Endodermal cell (in vitro differentiated cells): Measurements from ENCODE around the gene PRDM15. TPM values are rescaled to one million over a fixed set of nuclear protein-coding genes. Genes with fewer than 3 reads are reported as not detected.

Source experiments
- DNase-seq: peaks from one replicate; pipeline ENCODE4 v3.0.0-alpha.2; 2017
- H3K27ac ChIP-seq: 2 replicates; pipeline ENCODE4 v1.5.1; 2013; ENCODE audit warnings: mild to moderate bottlenecking, low read depth, low read length, moderate library complexity
- H3K27me3 ChIP-seq: 2 replicates; pipeline ENCODE4 v1.6.1; 2013; ENCODE audit warnings: mild to moderate bottlenecking, low read length, moderate library complexity; ENCODE audit not compliant: insufficient read depth, control insufficient read depth, poor library complexity, severe bottlenecking
- H3K36me3 ChIP-seq: 2 replicates; pipeline ENCODE4 v1.7.0; 2013; ENCODE audit warnings: mild to moderate bottlenecking, low read length, moderate library complexity; ENCODE audit not compliant: control insufficient read depth, insufficient read depth
- H3K4me1 ChIP-seq: one replicate; pipeline ENCODE4 v1.7.0; 2013; ENCODE audit warnings: low read length; ENCODE audit not compliant: control insufficient read depth, insufficient read depth
- H3K4me3 ChIP-seq: 2 replicates; pipeline ENCODE4 v1.5.1; 2013; ENCODE audit warnings: mild to moderate bottlenecking, low read length, moderate library complexity
- H3K9ac ChIP-seq: 2 replicates; pipeline ENCODE4 v1.6.1; 2013; ENCODE audit warnings: mild to moderate bottlenecking, low read length, moderate library complexity; ENCODE audit not compliant: poor library complexity, severe bottlenecking; ENCODE audit errors: extremely low read depth
- H3K9me3 ChIP-seq: 2 replicates; pipeline ENCODE4 v1.6.1; 2013; ENCODE audit warnings: mild to moderate bottlenecking, low read length, moderate library complexity; ENCODE audit not compliant: control insufficient read depth
- H3K27ac Mint-ChIP-seq: 2 replicates; pipeline ENCODE4 v1.8.0; 2020; ENCODE audit warnings: mixed read lengths
- H3K27me3 Mint-ChIP-seq: 2 replicates; pipeline ENCODE4 v1.8.0; 2021; ENCODE audit warnings: mild to moderate bottlenecking, mixed read lengths; ENCODE audit not compliant: insufficient read depth
- H3K36me3 Mint-ChIP-seq: 2 replicates; pipeline ENCODE4 v1.8.0; 2020; ENCODE audit warnings: low read depth, mixed read lengths
- H3K4me1 Mint-ChIP-seq: 2 replicates; pipeline ENCODE4 v1.8.0; 2020; ENCODE audit warnings: mixed read lengths
- H3K4me3 Mint-ChIP-seq: 2 replicates; pipeline ENCODE4 v1.8.0; 2020; ENCODE audit warnings: mild to moderate bottlenecking, moderate library complexity, mixed read lengths
- H3K9me3 Mint-ChIP-seq: 2 replicates; pipeline ENCODE4 v1.8.0; 2020; ENCODE audit warnings: mild to moderate bottlenecking, mixed read lengths
- CTCF ChIP-seq: fragments of 200-600 bp; sonication (generic); conservative IDR thresholded peaks from 2 replicates; pipeline ENCODE4 v1.5.0; 2021; ENCODE audit warnings: antibody characterized with exemption, mild to moderate bottlenecking
- WGBS, 2 experiments: methylation state at CpG; one replicate each; pipeline versions ENCODE4 v1.1.5 to v1.1.7; 2013; ENCODE audit warnings: missing lambda C conversion rate in 2 of 2, mixed read lengths in 1 of 2; ENCODE audit not compliant: insufficient coverage in 1 of 2, insufficient read length in 1 of 2; 5-methylcytosine and 5-hydroxymethylcytosine counted together
- total RNA-seq, 2 donors: library from RNA; stranded (reverse); fragmentation: NEBNext Ultra II Directional in 1 of 2; extraction: Animal tissue kit (Norgen Biotek cat#: 25700) in 1 of 2; gene quantifications; 2 replicates in 1 of 2; 3 replicates in 1 of 2; pipeline ENCODE4 v1.2.1, GENCODE V29; 2021

PRDM15 gene
- total RNA-seq, 2 donors from 2014 or later: 8.8 to 10.1 TPM

GRCh38 chr21:41805038-41805437 is 74.1 kb downstream of the PRDM15 start:
- no peak overlapping the region for H3K4me3 Mint-ChIP-seq
- H3K27ac ChIP-seq: no peak overlapping the region
- H3K4me1 ChIP-seq: no peaks in the 10 kb centered on the region
- no peak for DNase-seq
- H3K36me3 ChIP-seq: peaks cover 28% of the 10 kb centered on the region
- no peaks in the 10 kb centered on the region for H3K27me3 Mint-ChIP-seq
- TF ChIP-seq CTCF: no peak
- H3K9me3 ChIP-seq: no peaks in the 10 kb centered on the region
- no peak overlapping the region for H3K9ac ChIP-seq
- WGBS, 2 experiments: 87 to 92% methylated on average over 10 of the region's 10 CpGs
- no peaks in the 10 kb centered on the region for H3K4me1 Mint-ChIP-seq
- no peaks in the 10 kb centered on the region for H3K27me3 ChIP-seq
- no peak overlapping the region for H3K4me3 ChIP-seq
- no peaks in the 10 kb centered on the region for H3K9me3 Mint-ChIP-seq
- H3K27ac Mint-ChIP-seq: no peak overlapping the region
- H3K36me3 Mint-ChIP-seq: peaks cover 40% of the 10 kb centered on the region

GRCh38 chr21:41804381-41804780 is 74.8 kb downstream of the PRDM15 start:
- Mint-ChIP-seq H3K4me3 (no peak overlapping the region), H3K4me1 (no peaks in the 10 kb centered on the region), H3K27ac (no peak overlapping the region), H3K27me3 (no peaks in the 10 kb centered on the region), H3K36me3 (peaks cover 44% of the 10 kb centered on the region), H3K9me3 (no peaks in the 10 kb centered on the region)
- no peak overlapping the region for H3K4me3 ChIP-seq
- H3K27me3 ChIP-seq: no peaks in the 10 kb centered on the region
- DNase-seq: no peak
- peaks cover 34% of the 10 kb centered on the region for H3K36me3 ChIP-seq
- no peak for TF ChIP-seq CTCF
- H3K4me1 ChIP-seq: no peaks in the 10 kb centered on the region
- no peak overlapping the region for H3K9ac ChIP-seq
- no peaks in the 10 kb centered on the region for H3K9me3 ChIP-seq
- H3K27ac ChIP-seq: no peak overlapping the region
- WGBS, 2 experiments: 94 to 95% methylated on average over 3 to 10 of the region's 10 CpGs

GRCh38 chr21:41803316-41803715 is 75.8 kb downstream of the PRDM15 start:
- H3K27me3 ChIP-seq: no peaks in the 10 kb centered on the region
- H3K4me1 ChIP-seq: no peaks in the 10 kb centered on the region
- no peak overlapping the region for H3K4me3 Mint-ChIP-seq
- peaks cover 42% of the 10 kb centered on the region for H3K36me3 Mint-ChIP-seq
- no peak for TF ChIP-seq CTCF
- no peak for DNase-seq
- H3K27ac Mint-ChIP-seq: no peak overlapping the region
- H3K4me1 Mint-ChIP-seq: no peaks in the 10 kb centered on the region
- no peak overlapping the region for H3K9ac ChIP-seq
- no peak overlapping the region for H3K4me3 ChIP-seq
- no peaks in the 10 kb centered on the region for H3K9me3 Mint-ChIP-seq
- H3K27me3 Mint-ChIP-seq: no peaks in the 10 kb centered on the region
- H3K9me3 ChIP-seq: no peaks in the 10 kb centered on the region
- H3K36me3 ChIP-seq: peaks cover 43% of the 10 kb centered on the region
- no peak overlapping the region for H3K27ac ChIP-seq
- 93 to 100% methylated on average over 1 to 13 of the region's 13 CpGs for WGBS, 2 experiments
